ENCODE measurements around the gene SH2B3.

SH2B3 gene

GRCh38 chr12:111377440-111377839, 28.3 kb upstream of the SH2B3 start:
- Histone ChIP-seq H3F3A (ENCODE audit: insufficient read depth, low read length) (no peaks in the 10 kb centered on the region), H3K9ac (ENCODE audit: low read length) (no peak overlapping the region), H3K4me3 (ENCODE audit: low read length) (no peak overlapping the region), H3K9me3 (replicated peaks; ENCODE audit: insufficient read depth, low read length) (no peaks in the 10 kb centered on the region), H3K4me2 (ENCODE audit: low read depth, low read length) (no peak overlapping the region), H4K20me1 (ENCODE audit: insufficient read depth, low read length) (no peaks in the 10 kb centered on the region), H3K9me2 (replicated peaks; ENCODE audit: insufficient read depth, low read length) (no peaks in the 10 kb centered on the region), H3K36me3 (replicated peaks; ENCODE audit: insufficient read depth, low read length) (no peaks in the 10 kb centered on the region), H3K27ac (ENCODE audit: low read length) (no peak overlapping the region), H3K27me3 (replicated peaks; ENCODE audit: insufficient read depth, low read length) (no peaks in the 10 kb centered on the region), H3K79me2 (ENCODE audit: low read length) (no peaks in the 10 kb centered on the region), H3K4me1 (ENCODE audit: low read length) (no peaks in the 10 kb centered on the region), H2AFZ (ENCODE audit: low read length) (no peak overlapping the region)
- TF ChIP-seq EZH2phosphoT487 (IDR thresholded peaks at IDR 0.05; ENCODE audit: low read length) (no peak), CTCF (IDR thresholded peaks at IDR 0.05; ENCODE audit: low read length) (no peak)
- no peak for DNase-seq

- H3K9me2 ChIP-seq (replicated peaks; ENCODE audit: insufficient read depth, low read length): no peaks in the 10 kb centered on the region
- H3K9ac ChIP-seq (ENCODE audit: low read length): no peak overlapping the region
- H3K9me3 ChIP-seq (replicated peaks; ENCODE audit: insufficient read depth, low read length): no peaks in the 10 kb centered on the region
- no peak overlapping the region for H3K4me3 ChIP-seq (ENCODE audit: low read length)
- no peaks in the 10 kb centered on the region for H4K20me1 ChIP-seq (ENCODE audit: insufficient read depth, low read length)
- no peaks in the 10 kb centered on the region for H3K36me3 ChIP-seq (replicated peaks; ENCODE audit: insufficient read depth, low read length)
- H3K27ac ChIP-seq (ENCODE audit: low read length): no peak overlapping the region
- no peak overlapping the region for H2AFZ ChIP-seq (ENCODE audit: low read length)
- no peak for TF ChIP-seq CTCF (IDR thresholded peaks at IDR 0.05; ENCODE audit: low read length)
- no peaks in the 10 kb centered on the region for H3K27me3 ChIP-seq (replicated peaks; ENCODE audit: insufficient read depth, low read length)
- H3K4me1 ChIP-seq (ENCODE audit: low read length): no peaks in the 10 kb centered on the region
- no peak overlapping the region for H3K4me2 ChIP-seq (ENCODE audit: low read depth, low read length)
- DNase-seq: no peak
- H3K79me2 ChIP-seq (ENCODE audit: low read length): no peaks in the 10 kb centered on the region
- H3F3A ChIP-seq (ENCODE audit: insufficient read depth, low read length): no peaks in the 10 kb centered on the region
Observed at GRCh38 chr12:111379942-111380554, 25.7 kb upstream of the SH2B3 start.

GRCh38 chr12:111384596-111384995, 21.1 kb upstream of the SH2B3 start:
- H3K9me3 ChIP-seq (replicated peaks; ENCODE audit: insufficient read depth, low read length): no peaks in the 10 kb centered on the region
- no peaks in the 10 kb centered on the region for H3K9me2 ChIP-seq (replicated peaks; ENCODE audit: insufficient read depth, low read length)
- H3K4me1 ChIP-seq (ENCODE audit: low read length): no peaks in the 10 kb centered on the region

More at GRCh38 chr12:111384596-111384995, 21.1 kb upstream of the SH2B3 start:
- no peak overlapping the region for H3K4me2 ChIP-seq (ENCODE audit: low read depth, low read length)
- no peak overlapping the region for H3K27ac ChIP-seq (ENCODE audit: low read length)
- H2AFZ ChIP-seq (ENCODE audit: low read length): no peak overlapping the region
- no peaks in the 10 kb centered on the region for H3K79me2 ChIP-seq (ENCODE audit: low read length)
- H3K4me3 ChIP-seq (ENCODE audit: low read length): no peak overlapping the region
- H3K9ac ChIP-seq (ENCODE audit: low read length): no peak overlapping the region
- H3K36me3 ChIP-seq (replicated peaks; ENCODE audit: insufficient read depth, low read length): no peaks in the 10 kb centered on the region
- TF ChIP-seq EZH2 (optimal IDR thresholded peaks at IDR 0.05; ENCODE audit: low read depth, low read length): no peak
- no peak for TF ChIP-seq CTCF (IDR thresholded peaks at IDR 0.05; ENCODE audit: low read length)
- TF ChIP-seq EZH2phosphoT487 (IDR thresholded peaks at IDR 0.05; ENCODE audit: low read length): no peak
- DNase-seq: no peak
- H4K20me1 ChIP-seq (ENCODE audit: insufficient read depth, low read length): no peaks in the 10 kb centered on the region
- H3K27me3 ChIP-seq (replicated peaks; ENCODE audit: insufficient read depth, low read length): no peaks in the 10 kb centered on the region
- H3F3A ChIP-seq (ENCODE audit: insufficient read depth, low read length): no peaks in the 10 kb centered on the region
